H1 (cell line): ENCODE results near the gene TPSG1. TPM values are rescaled to one million over a fixed set of nuclear protein-coding genes. Genes with fewer than 3 reads are reported as not detected.

Experiments
- RBBP5 ChIP-seq: IDR thresholded peaks from 2 replicates; pipeline ENCODE4 v1.7.1; 2012; ENCODE audit warnings: low read depth, mild to moderate bottlenecking, inconsistent platforms, low read length, moderate library complexity, borderline replicate concordance
- SIX5 ChIP-seq: IDR thresholded peaks from 2 replicates; pipeline ENCODE4 v1.6.1; 2011; ENCODE audit warnings: mild to moderate bottlenecking, low read depth, low read length
- SP1 ChIP-seq: IDR thresholded peaks from 2 replicates; pipeline ENCODE4 v1.6.1; 2011; ENCODE audit warnings: low read depth, low read length
- TAF7 ChIP-seq: optimal IDR thresholded peaks from 2 replicates; pipeline ENCODE3; 2011; ENCODE audit warnings: low read depth, mild to moderate bottlenecking, inconsistent platforms, low read length, moderate library complexity, borderline replicate concordance
- polyA plus RNA-seq, 7 experiments: library from polyadenylated mRNA; depleted of rRNA in 3 of 7; stranded (reverse) in 5 of 7; unstranded in 2 of 7; fragments of >200 nt in 5 of 7; fragments of 200-250 nt in 2 of 7; gene quantifications; 1 replicate in 5 of 7; 2 replicates in 1 of 7; 4 replicates in 1 of 7; pipeline versions ENCODE4 v1.2.1 to v1.2.3, GENCODE V29; 2011 to 2013; ENCODE audit warnings: missing spikeins in 2 of 7, mixed read lengths in 2 of 7
- total RNA-seq: library from RNA; stranded (reverse); fragmentation: NEBNext Ultra II Directional; extraction: Animal tissue kit (Norgen Biotek cat#: 25700); gene quantifications from 2 replicates; pipeline ENCODE4 v1.2.1, GENCODE V29; 2021

TPSG1 gene
- total and polyA plus RNA-seq, 2 of the 8 experiments (the other 6 are each of a cell fraction or from before 2014, with no cell fraction given), result not detected

- TF ChIP-seq SIX5, result no peak
- TF ChIP-seq RBBP5, result no peak
- no peak for TF ChIP-seq SP1
- no peak for TF ChIP-seq TAF7
- TF ChIP-seq, all 59 proteins: peak for 0
Observed at GRCh38 chr16:1225051-1225451, at the start of gene TPSG1 (continued).
